GM19023 (cell line): Measurements from ENCODE around the gene SELENOF.

Experiments used
- ATAC-seq: cut with Tn5 transposase; IDR thresholded peaks from one replicate; pipeline ENCODE4 v1.9.1; 2021; ENCODE audit warnings: mild to moderate bottlenecking, moderate library complexity; ENCODE audit not compliant: unreplicated experiment

The SELENOF gene

GRCh38 chr1:86860424-86860823, 53.5 kb downstream of the SELENOF start:
- no peak for ATAC-seq

- ATAC-seq: no peak
These were observed 53.9 kb downstream of the SELENOF start for GRCh38 chr1:86860020-86860419.

DNA sequence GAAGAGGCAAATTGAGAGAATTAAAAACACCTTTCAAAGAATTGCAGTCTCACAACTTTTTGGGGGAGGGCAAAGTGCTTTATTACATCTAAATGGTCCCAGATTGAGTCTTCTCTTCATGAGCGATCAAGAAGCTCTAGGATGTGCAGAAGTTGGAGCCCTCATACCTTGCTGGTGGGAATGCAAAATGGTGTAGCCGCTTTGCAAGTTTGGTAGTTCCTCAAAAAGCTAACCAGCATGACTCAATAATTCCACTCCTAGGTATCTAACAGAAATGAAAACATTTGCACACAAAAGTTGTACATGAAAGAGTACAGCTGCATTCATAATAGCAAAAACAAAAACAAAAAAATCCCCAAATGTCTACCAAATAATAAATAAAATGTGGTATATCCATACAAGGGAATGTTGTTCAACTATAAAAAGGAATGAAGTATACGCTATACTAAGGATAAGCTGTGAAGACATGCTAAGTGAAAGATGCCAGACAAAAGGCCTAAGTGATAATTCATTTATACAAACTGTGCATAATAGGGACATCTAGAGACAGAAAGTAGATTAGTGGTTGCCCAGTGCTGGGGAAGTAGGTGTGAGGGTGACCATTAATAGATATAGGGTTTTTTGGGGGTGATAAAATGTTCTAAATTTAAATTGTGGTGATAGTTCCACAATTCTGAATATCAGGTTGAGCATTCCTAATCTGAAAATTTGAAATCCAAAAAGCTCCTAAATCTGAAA, 55.2 kb downstream of the SELENOF start:
- ATAC-seq: no peak

- ATAC-seq: no peak
These were observed 57.7 kb downstream of the SELENOF start for GRCh38 chr1:86856196-86856595.

DNA sequence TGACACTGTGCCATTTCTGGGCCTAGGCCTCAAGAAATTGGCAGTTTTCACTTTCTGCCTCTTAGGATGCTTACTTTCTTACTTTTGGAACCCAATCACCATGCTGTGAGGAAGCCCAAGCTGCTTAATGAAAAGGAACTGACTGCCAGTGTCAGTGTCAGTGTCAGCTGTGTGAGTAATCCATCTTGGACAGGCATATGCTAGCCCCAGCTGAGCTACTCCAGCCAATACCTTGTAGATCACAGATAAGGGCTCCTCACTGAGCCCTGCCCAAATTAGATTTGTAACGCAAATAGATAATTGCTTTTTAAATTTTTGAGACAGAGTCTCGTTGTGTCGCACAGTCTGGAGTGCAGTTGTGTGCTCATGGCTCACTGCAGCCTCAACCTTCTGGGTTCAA, 59.6 kb downstream of the SELENOF start:
- ATAC-seq: no peak

DNA sequence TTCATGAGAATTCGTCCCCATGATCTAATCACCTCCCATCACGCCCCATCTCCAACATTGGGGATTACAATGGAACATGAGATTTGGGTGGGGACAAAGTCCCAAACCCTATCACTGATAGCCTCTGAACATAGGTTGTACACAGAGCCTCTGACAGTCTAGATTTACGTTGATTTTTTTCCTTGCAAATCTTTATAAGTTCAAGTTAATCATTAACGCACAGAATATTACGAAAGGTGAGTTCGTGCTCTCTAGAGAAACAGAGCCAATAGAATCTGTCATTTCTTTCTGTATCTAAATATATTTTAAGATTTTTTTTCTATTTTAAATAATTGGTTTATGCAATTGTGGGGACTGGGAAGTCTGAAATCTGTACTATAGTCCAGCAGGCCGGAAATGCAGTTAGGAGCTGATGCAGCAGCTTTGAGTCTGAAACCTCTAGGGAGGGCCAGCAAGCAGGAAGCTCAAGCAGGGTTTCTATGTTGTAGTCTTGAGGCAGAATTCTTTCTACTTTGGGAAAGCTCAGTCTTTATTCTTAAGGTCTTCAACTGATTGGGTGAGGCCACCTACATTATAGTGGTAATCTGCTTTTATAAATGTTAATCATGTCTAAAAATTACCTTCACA, 61.0 kb downstream of the SELENOF start:
- ATAC-seq: no peak

DNA sequence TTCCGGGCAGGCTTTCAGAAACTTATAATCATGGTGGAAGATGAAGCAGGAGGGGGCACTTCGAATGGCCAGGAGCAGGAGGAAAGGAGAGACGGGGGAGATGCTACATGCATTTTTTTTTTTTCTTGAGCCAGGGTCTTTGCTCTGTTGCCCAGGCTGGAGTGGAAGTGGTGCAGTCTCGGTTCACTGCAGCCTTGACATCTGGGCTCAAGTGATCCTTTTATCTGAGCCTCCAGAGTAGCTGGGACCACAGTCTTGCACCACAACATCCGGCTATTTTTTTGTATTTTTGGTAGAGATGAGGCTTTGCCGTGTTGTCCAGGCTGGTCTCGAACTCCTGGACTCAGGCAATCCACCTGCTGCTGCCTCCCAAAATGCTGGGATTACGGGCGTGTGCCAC, 61.6 kb downstream of the SELENOF start:
- no peak for ATAC-seq

DNA sequence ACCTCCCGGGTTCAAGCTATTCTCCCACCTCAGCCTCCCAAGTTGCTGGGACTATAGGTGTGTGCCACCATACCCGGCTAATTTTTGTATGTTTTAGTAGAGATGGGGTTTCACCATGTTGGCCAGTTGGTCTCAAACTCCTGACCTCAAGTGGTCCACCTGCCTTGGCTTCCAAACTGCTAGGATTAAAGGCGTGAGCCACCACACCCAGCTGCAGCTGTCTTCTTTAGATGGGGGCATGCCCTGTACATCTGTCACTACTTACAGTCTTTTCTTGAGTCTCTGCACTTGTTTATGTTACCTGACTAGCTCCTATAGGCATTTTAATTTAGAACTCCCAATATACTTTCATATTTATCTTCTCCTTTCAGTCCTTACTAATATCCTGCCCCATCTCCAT, 64.2 kb downstream of the SELENOF start:
- no peak for ATAC-seq

DNA sequence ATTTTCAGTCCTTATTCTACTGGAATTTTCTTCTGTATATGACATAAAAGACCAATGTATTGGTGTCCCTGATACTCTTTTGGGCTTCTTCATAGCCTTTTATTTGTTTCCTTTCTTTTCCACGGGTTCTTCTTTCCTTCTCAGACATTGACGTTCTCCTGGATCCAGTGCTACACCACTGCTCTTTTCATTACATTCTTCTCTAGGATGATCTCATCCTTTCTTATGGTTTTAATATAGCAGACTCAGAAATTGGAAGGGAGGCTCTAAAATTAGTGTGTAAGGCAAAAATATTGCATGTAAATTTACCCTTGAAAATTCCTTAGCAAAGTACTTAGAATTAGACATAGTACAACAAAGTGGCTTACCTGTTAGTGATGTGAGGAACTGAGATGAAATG, 65.3 kb downstream of the SELENOF start:
- ATAC-seq: no peak

- ATAC-seq: no peak
These were observed 67.7 kb downstream of the SELENOF start for GRCh38 chr1:86846164-86846647.

GRCh38 chr1:86845514-86845913, 68.4 kb downstream of the SELENOF start:
- ATAC-seq: no peak

DNA sequence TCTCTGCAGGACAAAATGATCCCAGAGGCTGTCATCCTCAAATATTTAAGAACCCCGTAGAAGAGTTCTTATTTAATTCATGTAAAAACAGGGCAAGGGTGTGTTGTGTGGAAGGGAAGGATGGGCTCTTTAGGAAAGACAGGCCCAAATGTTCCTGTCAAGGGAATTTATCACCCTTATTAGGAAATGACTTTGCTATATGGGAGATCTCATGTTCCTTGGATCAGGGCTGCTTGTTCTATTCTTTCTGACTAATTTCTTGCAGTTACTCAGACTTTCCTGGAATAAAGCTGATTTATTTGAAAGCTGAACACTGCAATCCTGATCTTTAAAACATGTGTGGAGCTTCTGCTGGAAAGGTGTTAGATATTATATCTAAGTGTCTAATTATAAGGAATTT, 72.8 kb downstream of the SELENOF start:
- no peak for ATAC-seq

DNA sequence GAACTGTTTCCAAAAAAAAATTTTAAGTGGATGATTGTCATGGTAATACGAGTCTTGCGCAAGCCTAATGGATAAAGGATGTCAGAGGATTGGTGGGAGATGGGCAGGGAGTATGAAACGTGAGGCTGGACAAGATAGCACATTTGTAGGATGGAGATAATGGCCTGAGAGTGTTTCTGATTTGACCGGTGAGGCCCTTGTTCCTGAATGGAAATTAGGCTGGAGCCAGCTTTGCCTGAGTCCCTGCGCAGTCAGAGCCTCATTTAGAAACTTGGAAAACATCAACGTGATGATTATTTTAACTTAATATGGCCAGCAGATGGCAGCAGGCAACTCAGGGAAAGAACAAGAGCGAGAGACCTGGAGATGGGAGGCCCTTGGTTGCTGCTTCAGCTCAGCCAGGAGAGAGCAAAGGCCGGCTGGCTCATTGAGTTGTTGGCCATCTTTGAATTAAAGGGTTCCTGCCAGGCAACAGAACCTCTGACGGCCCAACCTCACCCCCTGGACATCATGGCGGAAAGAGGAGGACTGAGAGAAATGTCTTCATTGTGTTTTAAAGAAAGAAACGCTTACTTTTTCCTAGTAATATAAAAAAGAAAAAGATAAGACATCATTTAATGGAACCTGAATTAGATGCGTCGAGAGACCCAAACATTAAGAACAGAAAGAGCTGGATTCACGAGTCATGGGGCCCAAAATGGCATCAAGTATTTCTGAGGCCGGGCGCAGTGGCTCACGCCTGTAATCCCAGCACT, 80.3 kb downstream of the SELENOF start:
- no peak for ATAC-seq

GRCh38 chr1:86832433-86832832, 81.5 kb downstream of the SELENOF start:
- no peak for ATAC-seq

DNA sequence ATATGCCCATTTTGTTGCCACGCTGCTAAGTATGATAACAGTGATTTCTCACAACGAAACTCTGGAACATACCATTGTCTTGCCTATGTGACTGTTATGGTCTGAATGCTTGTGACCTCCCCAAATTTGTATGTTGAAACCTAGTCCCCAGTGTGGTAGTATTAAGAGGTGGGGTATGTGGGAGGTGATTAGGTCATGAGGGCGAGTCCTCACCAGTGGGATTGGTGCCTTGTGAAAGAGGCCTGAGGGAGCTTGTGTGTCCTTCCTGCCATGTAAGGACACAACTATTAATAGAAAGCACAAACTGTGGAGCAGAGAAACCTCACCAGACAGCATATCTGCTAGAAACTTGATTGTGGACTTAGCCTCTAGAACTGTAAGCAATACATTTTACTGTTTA, 84.6 kb downstream of the SELENOF start:
- no peak for ATAC-seq

DNA sequence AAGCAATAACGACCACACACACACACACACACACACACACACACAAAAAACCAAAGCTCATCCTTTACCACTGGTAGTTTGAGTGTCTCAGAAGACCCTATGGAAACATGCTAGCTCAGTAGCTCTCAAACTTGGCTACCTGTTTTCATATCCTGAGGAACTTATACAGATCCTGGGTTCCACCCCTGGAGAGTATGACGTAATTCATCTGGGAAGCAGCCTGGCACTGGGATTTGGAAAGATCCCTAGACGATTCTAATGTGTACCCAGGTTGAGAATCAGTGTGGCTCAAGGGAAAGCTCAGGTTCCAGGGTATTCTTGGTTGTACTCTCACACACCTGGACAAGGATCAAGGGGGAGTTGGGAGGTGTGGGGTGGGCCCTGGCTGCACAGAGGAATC, 85.9 kb downstream of the SELENOF start:
- no peak for ATAC-seq

DNA sequence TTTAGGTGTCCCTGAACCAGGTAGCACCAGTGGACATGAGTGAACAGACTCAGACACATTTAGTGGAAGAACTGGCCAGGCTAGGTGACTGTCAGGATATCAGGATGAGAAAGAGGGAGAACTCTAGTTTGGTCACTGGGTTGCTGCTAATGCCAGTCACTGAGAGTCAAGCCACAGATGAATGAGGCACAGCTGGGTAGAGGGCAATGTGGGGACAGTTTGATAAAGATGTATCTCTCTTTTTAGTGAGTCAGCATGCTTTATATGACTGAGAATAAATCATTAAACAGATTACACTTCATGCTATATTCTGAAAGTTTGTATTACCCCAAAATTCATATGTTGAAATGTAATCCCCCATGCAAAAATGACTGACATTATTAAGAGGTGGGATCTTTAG, 87.1 kb downstream of the SELENOF start:
- ATAC-seq: no peak

DNA sequence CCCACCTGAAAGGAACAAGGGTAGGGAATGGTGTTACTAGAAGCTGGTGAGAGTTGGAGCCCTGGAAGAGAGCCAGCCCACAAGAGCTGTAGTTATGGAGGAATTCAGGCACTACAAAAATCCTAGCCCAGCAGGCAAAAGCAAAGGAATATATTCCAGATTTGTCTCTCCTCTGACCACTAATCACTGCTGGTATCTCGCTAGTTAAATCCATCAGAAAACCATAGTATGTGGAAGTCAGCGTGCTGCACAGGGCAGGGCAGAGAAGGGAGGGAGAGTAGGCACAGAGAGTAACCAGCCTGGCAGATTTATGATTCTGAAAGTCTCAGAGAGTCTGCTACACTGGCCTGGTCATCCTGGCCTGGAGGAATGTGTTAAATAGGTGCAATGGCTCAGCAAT, 88.6 kb downstream of the SELENOF start:
- no peak for ATAC-seq

DNA sequence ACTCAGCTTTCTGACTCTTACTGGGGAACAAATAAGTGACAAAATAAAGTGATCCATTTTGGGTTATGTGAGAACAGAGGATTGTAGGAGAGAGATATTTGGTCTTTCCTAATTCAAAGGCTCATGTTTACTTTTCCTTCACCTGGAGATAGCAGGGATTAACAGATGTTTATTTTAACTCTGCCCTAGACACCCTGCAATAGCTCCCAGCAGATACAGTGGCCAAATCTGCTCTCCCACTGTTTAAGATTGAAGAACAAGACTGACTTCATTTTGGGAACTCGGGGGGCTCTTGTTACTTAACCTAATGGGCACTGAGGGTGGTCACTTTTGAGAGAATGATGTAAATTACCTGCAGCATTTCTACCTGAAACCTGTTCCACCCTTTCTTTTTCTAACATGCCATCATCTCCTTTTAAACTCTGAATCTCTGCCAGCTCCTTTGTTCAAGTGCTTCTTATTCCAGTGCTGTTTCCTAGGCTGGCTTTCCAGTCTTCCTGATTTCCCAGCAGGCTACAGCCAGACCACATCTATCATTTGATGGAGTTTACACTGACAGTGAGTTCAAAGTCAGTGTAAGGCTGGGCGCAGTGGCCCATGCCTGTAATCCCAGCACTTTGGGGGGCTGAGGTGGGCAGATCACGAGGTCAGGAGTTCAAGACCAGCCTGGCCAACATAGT, 90.0 kb downstream of the SELENOF start:
- ATAC-seq: no peak

GRCh38 chr1:86823386-86823785, 90.5 kb downstream of the SELENOF start:
- no peak for ATAC-seq

DNA sequence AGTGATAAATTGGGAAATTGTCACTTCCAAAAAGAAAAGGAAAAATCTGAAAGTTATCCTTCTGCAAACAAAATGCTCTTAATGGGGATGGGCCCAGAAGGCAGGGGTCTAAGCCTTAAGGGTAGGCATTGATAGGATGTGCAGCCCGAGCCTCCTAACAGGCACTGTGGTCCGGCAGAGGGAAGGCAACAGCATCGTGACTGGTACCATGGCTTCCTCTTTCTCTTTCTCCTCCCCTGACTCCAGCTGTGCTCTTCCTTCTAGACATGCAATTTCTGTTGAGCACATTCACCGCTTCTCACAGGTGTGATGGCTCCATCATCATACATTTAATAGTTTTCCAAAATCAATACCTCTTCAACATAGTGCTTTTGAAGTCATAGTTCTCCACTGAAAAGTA, 91.5 kb downstream of the SELENOF start:
- ATAC-seq: no peak
